ENCODE measurements around the gene JAM3.

- TF ChIP-seq ARNTL (CRISPR knock-in tag; IDR thresholded peaks at IDR 0.05; ENCODE audit: borderline replicate concordance, low read depth) (no peak), ESRRG (CRISPR knock-in tag; IDR thresholded peaks at IDR 0.05) (no peak)
Observed at GRCh38 chr11:134146598-134146997, 77.7 kb downstream of the JAM3 start.
